NOMO-1 treated with dmso at 0.1 percent for 144 hours (cell line): Measurements from ENCODE around the gene ZNF136.

Source experiments
- DNase-seq: peaks from one replicate; lab custom pipeline; 2025; ENCODE audit not compliant: unreplicated experiment; lab: John Stamatoyannopoulos, UW

Gene ZNF136

DNA sequence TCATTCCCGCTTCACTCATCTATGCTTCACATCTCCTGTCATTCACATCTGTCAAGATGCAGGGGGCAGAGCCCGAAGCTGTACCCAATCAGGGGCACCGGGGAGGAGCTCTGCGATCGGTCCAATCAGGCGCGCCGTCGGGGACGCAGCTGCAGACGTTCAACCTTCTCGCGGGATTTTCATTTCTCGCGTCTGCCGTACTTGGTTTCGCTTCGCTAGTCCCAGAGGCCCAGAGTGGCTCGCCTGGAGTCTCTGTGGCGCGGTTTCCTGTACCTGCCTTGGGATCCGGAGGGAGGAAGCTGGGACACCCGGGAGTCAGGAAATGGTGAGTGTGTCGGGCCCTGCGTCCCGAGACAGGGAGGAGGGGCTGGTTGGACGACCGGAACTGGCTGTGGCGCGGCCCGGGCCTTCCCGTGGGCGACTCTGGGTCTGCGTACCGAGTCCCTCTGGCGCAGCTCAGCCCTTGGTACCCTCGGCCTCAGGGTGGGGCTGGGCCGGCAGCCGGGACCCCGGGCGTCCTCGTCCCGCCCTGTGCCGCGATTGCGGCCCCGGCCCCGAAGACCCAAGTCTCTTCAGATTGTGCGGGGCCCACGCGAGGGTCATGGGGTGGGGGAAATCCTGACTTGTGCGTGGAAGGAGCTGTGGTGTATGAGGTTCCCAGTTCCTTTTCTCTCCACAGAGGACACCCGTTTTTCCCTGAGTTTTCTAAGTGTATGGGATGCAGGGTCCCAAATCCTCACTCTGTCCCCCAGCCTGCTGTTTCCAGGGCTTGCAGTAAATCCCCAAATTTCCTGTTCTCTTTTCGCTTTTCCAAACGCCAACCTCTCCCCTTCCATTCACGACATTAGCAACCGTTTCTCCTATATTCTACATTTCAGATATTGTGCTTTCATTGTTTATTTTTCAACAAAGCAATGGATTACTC is at the start of gene ZNF136:
Gene ZNF136 (plus strand): TSS at position 215 of the 925 bp plus-strand sequence. CDS start 108 bp downstream, at position 323.
- peak; percentile 85 for DNase-seq

DNA sequence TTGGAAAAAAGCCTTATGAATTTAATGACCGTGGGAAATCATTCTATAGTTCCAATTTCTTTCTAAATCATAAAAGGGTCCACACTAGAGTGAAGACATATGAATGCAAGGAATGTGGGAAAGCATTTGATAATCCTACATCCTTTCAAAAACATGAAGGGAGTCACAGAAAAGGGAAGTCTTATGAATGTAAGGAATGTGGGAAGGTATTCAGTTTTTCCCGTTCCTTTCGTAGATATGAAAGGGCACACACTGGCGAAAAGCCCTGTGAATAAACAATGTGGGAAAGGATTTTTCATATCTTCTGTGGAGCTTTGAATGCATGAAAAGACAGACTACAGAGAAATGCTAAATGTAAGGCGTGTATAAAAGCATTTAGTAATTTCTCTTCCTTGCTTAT is 49.8 kb upstream of the ZNF136 start:
- no peak for DNase-seq

- DNase-seq, result no peak
Observed at GRCh38 chr19:12117201-12117970, 45.5 kb upstream of the ZNF136 start.

DNA sequence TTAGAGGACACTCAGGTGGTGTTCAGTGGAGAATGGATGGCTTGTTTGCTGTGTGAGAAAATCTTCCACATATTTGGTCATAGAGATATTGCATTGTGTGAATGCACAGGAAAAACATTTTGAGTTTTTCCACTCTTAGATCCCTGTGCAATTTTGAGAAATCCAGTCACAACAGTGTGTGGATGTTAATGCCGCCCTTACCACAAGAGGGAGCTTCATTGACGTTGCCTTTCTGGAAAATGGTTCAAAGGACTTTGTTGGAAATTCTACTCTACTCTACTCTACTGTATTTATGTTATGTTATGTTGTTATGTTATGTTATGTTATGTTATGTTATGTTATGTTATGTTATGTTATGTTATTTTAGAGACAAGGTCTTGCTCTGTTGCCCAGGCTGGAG is 36.2 kb upstream of the ZNF136 start:
- no peak for DNase-seq

- no peak for DNase-seq
Observed at GRCh38 chr19:12133069-12133468, 29.8 kb upstream of the ZNF136 start.

DNA sequence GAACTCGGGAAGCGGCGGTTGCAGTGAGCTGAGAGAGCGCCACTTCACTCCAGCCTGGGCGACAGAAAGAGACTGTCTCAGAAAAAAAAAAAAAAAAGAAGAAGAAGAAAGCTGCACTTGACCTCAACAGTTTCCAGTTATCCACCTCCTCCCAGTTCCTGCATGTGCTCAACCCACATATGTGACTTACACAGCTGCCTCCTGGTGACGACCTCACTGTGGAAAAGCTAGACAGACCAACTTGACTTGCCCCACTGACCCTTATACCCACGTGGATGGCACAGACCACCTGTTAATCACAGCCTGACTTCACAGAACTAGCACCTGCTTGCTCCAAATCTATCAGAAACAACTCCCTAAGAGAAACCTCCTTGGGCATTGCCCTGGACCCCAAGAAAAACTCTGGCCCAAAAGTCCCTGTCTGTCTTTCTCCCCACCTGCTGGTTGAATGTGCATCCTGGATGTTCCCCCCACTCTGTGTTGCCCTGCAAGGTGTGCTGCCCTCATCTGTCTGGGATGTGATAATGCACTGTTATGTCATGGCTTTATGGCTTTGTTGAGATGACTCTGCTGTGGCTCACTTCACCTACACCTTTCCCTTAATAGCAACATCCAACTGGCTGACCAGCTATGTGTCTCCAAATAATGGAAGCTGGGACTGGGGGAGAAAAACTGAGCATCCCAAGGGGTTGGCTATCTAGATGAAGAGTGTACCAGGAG is 25.5 kb upstream of the ZNF136 start:
- DNase-seq, result no peak

DNA sequence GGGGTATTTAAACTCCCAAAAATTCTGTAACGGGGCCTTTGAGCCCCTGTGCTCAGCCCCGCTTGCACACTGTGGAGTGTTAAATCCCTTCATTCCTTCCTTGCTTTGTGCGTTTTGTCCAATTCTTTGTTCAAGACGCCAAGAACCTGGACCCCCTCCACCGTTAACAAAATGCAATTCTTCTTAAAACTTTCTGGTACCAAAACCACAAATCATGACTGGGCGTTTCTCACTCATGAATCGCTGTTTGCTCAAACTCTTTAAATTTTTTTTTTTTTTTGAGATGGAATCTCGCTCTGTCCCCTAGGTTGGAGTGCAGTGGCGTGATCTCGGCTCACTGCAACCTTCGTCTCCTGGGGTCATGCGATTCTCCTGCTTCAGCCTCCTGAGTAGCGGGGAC is 23.6 kb upstream of the ZNF136 start:
- DNase-seq, result no peak

- peak; percentile 85 for DNase-seq
Observed at GRCh38 chr19:12139885-12140544, 22.9 kb upstream of the ZNF136 start, which contains the start of gene ZNF20. Gene ZNF20 (minus strand): TSS chr19:12140350. CDS start chr19:12140182, 168 bp downstream.

DNA sequence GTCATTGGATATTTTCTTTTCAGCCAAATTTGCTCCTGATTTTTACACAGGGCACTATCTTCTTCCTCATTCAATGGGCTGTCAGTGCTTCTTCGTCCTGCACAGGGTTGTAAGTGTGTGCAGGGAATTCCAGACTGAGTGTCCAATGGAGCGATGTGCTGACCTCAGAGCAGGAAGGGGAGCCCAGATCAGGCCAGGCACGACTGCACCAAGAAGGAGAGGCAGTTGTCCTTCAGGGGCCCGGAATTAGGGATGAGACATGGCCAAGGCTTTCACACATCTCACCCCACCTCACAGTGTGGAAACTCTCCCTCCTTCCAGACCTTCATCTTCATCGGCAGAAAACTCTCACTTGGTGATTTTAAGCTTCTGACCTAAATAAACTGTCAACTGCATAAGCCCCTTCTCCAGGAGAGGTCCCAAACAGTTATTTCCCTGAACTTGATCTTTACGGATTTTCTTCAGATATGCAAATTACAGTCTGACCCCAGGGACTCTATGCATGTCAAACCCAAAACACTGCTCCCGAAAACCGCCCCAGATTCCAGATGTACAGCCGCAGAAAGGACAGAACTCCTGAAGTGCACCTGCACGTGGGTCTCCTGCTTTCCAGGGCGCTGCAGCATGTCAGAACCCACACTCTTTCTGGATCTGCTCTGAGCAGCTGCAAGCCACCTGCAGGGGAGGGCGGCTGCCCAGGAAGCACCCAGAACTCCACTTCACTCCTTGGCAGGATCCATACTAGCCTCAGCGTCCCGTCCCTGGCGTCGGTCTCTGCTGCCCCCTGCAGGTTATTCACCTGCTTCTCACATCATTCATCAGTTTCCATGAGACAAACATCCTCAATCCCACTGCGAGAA is 22.1 kb upstream of the ZNF136 start:
- peak; percentile 65 for DNase-seq

DNA sequence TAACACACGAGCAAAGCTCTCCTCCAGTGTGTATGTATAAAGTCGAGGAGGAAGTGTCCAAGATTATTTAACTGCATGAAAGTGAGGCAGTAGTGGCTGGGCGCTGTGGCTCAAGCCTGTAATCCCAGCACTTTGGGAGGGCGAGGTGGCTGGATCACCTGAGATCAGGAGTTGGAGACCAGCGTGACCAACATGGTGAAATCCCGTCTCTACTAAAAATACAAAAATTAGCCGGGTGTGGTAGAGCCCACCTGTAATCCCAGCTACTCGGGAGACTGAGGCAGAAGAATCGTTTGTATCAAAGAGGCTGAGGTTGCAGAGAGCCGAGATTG is 21.5 kb upstream of the ZNF136 start:
- DNase-seq, result no peak

DNA sequence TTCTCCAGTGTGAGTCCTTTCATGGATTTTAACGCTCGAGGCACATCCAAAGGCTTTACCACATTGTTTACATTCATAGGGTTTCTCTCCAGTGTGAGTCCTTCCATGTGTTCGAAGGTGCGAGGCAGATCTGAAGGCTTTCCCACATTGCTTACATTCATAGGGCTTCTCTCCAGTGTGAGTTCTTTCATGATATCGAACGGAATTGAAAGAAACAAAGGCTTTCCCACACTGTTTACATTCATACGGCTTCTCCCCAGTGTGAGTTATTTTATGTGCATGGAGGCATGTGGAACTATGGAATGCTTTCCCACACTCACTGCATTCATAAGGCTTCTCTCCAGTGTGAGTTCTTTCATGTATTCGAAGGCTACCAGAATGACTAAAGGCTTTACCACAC is 17.5 kb upstream of the ZNF136 start:
- no peak for DNase-seq

- no peak for DNase-seq
Observed at GRCh38 chr19:12155324-12155860, 7.5 kb upstream of the ZNF136 start.

- no peak for DNase-seq
Observed at GRCh38 chr19:12156223-12157058, 6.5 kb upstream of the ZNF136 start, which contains the start of gene ZNF625. Gene ZNF625 (minus strand): TSS chr19:12156734. CDS start chr19:12156558, 176 bp downstream.

DNA sequence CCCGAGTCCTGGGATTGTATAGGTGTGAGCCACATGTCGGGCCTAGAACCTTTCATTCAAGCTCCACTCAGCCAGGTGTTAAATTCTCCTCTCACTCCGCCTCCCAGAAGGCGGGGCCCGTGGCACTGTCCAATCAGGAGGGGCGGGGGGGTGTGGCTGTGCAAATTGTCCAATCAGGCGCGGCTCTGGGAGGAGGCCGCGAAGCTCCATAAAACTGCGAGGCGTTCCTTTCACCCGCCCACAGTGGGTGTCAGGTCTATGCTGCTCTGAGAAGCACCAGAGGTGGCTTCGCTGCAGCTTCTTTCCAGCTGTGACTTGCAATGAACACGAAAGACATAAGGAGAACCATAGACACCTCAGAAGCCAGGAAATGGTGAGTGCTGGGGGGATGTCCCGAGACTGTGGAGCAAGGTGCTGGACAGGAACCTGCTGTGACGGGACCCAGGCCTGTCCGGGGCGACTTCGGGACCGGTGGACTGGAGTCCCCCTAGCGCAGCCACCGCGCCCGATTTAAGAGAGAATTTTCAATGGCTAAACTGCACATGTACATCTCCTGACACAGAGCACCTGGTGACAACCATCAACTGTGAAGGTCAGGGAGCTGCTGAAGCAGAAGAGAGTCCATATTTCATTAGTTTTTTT is 3.0 kb upstream of the ZNF136 start:
- no peak for DNase-seq

GRCh38 chr19:12162513-12162881 is 399 bp upstream of the ZNF136 start:
- DNase-seq, result no peak

DNA sequence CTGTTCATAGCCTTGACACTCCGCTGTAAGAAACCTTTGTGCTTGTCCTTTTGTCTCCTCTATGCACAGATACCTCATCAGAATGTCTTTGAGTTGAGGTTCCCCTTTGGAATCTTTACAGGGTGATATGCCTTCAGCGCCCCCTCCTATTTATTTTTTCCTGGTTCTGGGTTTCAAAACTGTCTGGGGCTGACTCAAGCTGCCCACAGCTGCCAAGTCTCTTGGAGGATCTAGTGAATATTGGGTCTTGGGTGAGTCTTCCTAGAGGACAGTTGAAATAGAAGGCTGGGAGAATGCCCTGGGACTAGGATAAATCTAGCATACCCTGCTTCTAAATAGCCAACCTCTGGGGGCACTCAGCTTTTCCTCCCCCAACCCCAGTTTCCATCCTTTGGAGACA is 930 bp downstream of the ZNF136 start:
- DNase-seq, result no peak

DNA sequence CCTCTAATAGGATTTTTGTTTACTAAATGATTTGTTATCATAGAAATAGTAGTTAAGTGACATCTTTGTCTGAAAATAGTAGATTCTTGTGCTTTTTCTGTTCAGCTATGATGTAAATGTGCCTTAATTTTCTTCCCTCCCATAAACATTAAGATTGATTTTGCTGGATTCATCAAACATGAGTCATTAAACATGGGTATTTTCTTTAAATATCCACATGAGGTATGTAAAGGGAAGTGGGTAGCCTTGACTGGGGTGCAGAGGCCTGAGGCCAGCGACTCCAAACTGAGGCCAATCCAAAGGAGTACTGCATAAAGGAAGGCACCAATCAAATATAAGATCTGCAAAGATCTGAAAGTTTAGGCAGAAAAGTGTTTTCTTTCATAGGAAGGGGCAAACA is 3.7 kb downstream of the ZNF136 start:
- DNase-seq, result no peak

GRCh38 chr19:12180377-12180776 is 17.5 kb downstream of the ZNF136 start:
- no peak for DNase-seq
